Choroid plexus epithelial cell (primary cell): Measurements from ENCODE around the gene MYOF.
"Not testable (repeated sequence)": the region's sequence is repeated elsewhere in the genome, so short reads cannot be mapped to it uniquely, and the experiment has no call there.

Source experiments
- DNase-seq: peaks from one replicate; pipeline ENCODE4 v3.0.0-alpha.2; 2010; ENCODE audit warnings: low read depth
- H3K4me3 ChIP-seq: 2 replicates; pipeline ENCODE4 v1.5.1; 2011; ENCODE audit warnings: low read depth, mild to moderate bottlenecking, control low read depth, low read length, moderate library complexity
- TF ChIP-seq, protein P1 (sequence below): conservative IDR thresholded peaks from 2 replicates; pipeline ENCODE4 v1.5.1; 2011; ENCODE audit warnings: low read depth, mild to moderate bottlenecking, control low read depth, inconsistent platforms, low read length, moderate library complexity

The MYOF gene

DNA sequence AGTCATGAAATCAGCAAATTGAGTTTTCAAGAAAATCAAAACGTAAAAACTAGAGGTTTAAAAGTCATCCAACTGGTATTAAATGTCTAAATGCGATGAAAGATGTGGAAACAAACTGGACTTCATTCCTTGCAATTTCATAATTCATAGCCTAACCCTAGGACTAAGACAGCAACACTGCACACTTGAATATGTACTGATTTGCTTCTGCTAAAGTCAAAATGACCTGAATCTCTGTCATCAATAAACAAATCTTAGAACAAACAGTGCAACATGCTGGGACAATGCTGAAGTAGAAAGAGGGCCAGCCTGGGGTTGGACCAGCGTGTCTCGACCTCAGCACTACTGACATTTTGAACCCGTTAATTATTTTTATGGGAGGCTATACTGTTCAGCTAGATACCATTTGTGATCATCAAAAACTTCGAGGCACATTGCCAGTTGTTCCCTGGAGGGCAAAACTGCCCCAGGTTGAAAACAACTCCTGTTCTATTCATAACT lies 47.1 kb downstream of the MYOF start:
- TF ChIP-seq, protein P1, sequence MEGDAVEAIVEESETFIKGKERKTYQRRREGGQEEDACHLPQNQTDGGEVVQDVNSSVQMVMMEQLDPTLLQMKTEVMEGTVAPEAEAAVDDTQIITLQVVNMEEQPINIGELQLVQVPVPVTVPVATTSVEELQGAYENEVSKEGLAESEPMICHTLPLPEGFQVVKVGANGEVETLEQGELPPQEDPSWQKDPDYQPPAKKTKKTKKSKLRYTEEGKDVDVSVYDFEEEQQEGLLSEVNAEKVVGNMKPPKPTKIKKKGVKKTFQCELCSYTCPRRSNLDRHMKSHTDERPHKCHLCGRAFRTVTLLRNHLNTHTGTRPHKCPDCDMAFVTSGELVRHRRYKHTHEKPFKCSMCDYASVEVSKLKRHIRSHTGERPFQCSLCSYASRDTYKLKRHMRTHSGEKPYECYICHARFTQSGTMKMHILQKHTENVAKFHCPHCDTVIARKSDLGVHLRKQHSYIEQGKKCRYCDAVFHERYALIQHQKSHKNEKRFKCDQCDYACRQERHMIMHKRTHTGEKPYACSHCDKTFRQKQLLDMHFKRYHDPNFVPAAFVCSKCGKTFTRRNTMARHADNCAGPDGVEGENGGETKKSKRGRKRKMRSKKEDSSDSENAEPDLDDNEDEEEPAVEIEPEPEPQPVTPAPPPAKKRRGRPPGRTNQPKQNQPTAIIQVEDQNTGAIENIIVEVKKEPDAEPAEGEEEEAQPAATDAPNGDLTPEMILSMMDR: no peak
- no peak overlapping the region for H3K4me3 ChIP-seq
- DNase-seq: peak; percentile 74

DNA sequence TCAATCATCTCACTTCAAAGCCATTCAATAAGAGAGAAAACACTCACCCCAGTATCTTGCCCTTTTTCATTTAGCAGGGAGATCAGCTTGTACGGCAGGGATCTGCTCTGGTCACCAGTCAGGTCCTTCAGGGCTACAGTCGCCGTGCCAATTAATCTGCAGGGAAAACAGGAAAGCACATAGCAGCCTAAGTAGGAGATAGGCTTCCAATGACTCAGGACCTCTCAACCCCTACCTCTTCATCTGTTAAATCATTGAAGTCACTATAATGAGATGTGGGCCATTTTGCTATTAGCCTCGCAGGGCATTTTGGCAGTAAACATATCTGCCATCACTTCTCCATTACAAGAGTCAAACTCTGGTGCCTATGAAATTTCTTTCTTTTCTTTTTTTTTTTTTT lies 50.8 kb downstream of the MYOF start:
- no peak for DNase-seq
- TF ChIP-seq, protein P1: no peak
- no peak overlapping the region for H3K4me3 ChIP-seq

DNA sequence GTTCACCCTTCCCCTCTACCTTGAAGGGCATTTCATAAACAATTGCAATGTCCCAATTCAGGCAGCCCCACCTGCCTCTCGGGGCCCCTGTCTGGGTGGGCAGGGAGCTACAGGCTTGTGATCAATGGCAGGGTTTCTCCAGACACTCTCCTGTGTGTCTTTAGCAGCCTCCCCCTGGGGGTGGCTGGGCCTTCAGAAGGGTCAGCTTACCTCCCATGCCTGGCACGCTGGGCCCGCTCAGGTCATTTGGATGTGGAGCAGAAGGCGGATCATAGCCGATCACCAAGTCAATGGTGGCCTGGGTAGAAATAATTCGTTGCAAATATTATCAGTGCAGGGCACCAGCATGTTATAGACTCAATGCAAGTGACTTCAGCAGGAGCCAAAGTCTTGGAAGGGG lies 56.3 kb downstream of the MYOF start:
- no peak for DNase-seq
- TF ChIP-seq, protein P1: no peak
- no peak overlapping the region for H3K4me3 ChIP-seq

DNA sequence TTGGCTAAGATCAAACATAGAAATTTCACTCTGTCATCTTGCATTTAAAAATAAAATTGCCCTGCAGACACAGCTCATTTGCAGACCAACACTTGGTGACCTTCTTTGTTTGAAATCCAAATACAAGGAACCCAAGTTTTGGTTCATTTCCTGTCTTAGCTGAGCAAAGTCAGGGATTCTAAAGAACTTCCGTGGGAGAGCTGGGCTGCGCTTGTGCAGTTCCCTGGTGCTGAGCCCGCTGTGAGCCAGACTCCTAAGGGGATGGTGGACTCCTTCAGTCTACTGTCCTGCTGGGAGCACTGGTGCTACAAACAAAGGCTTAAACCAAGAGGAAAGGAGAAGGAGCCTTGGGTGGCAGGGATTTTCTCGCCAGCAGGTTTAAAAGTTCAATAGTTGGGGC lies 60.0 kb downstream of the MYOF start:
- no peak overlapping the region for H3K4me3 ChIP-seq
- TF ChIP-seq, protein P1: no peak
- DNase-seq: peak; percentile 57

DNA sequence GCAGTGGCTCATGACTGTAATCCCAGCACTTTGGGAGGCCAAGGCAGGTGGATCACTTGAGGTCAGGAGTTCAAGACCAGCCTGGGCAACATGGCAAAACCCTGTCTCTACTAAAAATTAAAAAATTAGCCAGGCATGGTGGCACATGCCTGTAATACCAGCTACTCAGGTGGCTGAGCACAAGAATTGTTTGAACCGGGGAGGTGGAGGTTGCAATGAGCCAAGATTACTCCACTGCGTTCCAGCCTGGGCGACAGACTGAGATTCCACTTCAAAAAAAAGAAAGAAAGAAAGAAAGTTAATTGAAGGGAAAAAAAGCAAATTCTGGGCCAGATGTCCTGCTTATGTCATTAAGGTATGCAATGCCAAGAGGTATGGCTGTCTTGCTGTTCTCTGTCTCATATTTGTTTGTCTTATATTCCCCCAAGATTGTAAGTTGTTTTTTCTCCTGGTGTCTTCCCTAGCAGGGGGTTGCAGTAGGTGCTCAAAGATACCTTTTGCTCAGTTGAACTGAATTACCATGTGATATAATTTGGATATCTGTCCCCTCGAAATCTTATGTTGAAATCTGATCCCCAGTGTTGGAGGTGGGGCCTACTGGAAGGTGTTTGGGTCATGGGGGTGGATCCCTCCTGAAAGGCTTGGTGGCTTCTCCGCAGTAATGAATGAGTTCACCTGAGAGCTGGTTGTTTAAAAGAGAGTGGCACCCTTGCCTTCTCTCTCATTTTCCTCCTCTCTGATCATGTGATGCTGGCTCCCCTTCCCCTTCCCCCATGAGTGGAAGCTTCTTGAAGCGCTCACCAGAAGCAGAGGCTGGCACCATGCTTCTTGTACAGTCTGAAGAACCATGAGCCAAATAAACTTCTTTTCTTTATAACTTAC lies 60.9 kb downstream of the MYOF start:
- no peak overlapping the region for H3K4me3 ChIP-seq
- TF ChIP-seq, protein P1: no peak
- no peak for DNase-seq

DNA sequence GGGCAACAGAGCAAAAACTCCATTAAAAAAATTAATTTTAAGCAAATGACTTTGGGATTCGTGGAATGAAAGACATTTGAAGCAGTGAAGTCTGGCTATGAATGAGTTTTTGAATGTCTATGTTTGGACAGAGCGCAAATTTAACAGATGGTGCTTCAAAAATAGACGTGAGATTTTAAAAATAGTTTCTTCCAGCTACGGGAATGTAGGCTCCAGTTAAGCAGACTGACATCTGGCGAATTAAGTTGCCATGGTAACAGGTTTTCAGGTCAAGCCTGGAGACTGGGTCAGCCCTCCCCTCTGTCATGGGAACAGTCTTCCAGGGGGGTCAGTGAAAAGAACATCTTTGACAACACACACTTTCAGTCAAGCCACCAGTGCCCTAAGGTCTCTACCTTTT lies 62.0 kb downstream of the MYOF start:
- TF ChIP-seq, protein P1: no peak
- H3K4me3 ChIP-seq: no peak overlapping the region
- DNase-seq: peak; percentile 79

DNA sequence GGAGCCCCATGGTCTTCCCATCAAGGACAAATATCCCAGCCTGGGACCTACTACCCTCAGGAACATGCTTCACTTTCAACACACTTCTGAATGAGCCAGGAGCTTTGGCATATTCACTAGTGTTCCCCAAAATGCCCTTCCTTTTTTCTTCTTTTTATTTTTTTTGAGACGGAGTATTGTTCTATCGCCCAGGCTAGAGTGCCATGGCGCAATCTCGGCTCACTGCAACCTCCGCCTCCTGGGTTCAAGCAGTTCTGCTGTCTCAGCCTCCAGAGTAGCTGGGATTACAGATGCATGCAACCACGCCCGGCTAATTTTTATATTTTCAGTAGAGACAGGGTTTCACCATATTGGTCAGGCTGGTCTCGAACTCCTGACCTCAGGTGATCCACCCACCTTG lies 63.1 kb downstream of the MYOF start:
- DNase-seq, H3K4me3 ChIP-seq: not testable (repeated sequence)
